Astrocyte of the hippocampus (primary cell): ENCODE data around the gene KAT7.
"Not testable (repeated sequence)": the region's sequence is repeated elsewhere in the genome, so short reads cannot be mapped to it uniquely, and the experiment has no call there.

Experiments used
- DNase-seq: peaks from one replicate; pipeline ENCODE4 v3.0.0; 2011; ENCODE audit warnings: low read depth, low spot score

Gene KAT7

DNA sequence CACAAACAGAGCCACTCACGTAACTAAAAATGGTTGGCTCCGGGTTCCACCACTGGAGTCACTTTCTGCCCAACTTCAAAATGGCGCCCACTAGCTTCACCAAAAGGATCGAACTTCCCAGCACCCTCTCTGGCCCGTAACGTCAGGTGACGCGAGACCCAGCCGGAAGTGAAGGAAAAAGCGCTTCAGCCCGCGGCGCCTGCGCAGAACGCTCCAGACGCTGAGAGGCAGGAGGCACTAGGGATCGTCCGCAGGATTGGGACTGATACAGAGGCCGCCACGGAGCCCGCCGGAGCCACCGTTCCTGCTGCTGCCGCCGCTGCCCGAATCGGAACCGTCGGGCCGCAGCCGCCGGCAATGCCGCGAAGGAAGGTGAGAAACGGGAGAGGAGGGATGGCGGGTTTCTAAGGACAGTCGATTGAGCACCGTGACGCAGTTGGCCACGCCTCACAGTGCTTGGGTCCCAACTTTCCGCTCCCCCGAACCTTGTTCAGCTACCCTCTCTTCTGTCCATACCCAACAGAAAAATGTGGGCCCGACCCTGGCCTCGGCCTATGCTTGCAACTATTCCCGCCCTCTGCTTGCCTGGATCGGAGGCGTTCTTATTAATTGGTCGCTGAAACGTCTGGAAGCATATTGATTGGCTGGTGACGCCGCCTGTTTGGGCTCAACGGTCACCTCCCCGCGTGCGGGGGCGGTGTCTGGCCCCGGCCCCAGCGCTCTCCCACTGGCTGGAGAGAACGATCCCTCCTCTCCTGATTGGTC is at the start of gene KAT7:
KAT7 (plus strand) TSS at position 204 of the 765 bp plus-strand sequence; CDS start at position 358, 154 bp downstream.
- peak; percentile 100 for DNase-seq

DNA sequence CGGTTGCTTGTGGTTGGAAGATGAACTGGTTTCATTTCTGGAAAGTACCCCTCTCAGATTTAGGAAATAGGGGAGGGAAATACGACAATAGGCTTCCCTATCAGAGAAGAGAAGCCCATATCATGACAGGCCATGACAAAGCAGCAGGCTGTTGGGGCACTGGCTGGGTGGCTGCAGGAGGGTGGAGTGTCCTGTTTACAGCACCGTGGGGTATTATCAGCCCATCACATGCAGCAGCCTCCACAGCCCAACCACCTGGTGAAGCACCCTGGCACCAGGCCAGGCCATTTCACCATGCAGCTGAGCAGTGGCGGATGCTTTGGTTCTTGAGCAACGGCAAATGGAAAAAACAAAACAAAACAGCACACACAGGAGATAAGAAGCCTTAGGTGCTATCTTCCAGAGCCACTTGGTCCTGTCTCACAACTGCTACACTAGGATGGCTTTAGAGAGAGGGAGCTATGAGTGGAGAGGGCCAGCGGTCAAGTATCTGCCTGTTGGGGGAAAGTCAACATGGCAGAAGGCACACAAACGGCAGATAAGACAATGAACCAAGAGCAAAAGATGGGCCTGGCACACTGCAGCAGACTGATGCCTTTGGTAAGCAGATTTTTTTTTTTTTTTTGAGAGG is 48.7 kb upstream of the KAT7 start:
- DNase-seq, result no peak

DNA sequence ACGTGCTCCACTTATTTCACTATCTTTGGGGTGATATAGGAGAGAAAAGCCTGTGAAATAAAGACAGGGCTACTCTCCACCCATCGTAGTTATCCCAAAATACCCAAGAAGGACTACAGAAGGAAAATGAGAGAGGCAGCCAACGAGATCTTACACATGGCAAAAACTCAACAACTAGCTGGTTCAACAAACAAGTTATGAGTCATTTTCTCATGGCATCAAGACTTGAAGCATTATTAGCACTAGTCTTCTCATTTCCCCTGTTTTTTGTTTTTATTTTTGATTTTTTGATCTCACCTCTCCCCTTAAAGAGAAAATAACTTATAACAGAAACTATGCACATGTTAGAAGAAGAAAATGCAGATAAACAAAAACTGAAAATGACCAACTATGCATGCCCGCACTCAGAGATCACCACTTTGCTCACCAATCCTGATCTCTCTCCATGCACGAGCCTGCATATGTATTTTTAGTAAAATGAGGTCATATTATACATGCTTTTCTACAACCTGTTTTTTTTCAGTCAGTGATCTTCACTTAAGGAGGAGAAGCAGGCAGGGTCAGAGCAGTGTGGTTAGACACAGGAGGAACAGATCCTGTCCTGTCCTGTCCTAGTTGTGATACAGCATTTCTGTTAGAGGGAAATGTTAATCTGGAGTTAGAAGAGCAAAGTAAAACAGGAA is 47.3 kb upstream of the KAT7 start:
- peak; percentile 50 for DNase-seq

DNA sequence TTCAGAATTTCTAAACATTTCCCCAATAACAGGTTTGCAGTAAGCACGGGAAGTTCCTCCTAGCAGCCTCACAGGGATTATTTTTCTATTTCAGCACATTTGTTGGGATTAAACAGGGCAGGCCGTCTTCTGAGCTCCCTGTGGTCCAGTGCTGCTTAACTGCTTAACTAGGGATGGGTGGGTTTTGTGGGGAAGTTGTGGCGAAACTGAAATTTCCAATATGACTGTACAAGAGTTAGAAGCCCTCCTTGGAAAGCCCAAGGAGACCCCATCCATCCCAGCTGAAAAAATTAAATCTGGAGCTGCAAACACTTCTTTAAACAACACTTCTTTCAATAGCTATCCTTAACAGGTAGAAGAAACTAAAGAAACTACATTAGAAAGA is 46.8 kb upstream of the KAT7 start:
- DNase-seq, result no peak

DNA sequence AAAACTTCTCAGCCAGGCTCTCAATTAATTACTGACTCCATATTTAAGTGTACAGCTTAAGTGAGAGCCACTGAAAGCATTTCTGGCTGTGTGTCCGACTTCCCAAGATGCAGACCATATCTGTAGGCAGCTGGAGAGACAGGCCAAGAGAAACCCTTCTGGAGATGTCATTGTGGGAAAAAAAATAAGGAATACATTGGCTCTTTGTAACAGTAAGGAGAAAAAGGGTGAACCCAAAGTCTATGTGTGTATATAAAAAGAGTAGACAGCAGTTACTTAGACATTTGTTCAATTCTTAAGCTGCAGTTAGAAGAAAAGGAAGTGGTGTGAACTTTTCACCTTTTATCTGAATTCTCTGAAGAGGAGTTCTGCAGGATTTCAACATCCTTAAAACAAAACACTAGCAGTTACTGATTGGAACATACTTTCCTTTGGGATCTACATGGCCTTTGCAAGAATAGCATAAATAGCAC is 46.3 kb upstream of the KAT7 start:
- no peak for DNase-seq

DNA sequence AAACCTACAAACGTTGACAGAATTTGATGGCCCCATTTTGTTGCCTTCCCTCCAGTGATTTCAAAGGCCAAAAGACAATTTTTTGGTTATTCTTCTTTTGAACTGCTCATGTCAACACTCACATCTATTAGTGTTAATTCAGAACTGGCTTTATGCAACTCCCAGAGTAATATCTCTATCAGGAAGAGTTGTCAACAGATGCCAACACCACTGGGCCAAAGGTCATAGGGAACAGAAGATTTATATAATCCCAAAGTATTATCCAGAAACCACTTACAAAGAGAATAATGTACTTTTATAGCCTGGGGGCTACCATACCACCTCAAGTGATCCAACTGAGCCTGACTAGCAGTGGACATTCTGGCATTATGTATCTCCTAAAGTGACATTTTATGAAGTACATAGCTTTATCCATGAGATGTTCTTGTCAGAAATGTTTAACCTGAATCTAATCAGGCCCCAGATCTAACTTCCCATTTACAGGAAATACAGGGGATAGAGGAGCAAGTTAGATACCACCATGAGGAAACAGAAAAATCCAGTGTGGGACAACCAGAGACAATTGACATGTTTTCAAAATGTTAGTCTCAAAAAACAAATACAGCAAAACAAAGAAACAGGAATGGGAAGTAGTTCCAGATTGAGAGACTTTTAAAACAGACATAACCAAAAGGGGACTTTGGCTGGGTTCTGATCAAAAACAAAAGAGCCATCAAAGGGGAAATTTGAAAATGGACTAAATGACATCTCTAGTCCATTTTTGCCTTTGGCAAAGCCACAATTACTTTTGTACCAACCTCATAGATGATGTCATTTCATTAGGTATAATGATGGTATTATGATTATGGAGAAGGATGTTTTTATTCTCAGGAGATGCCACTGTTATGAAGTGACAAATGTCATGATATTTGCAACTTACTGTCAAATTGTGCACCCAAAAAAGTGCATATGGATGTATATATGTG is 43.0 kb upstream of the KAT7 start:
- DNase-seq, result no peak

DNA sequence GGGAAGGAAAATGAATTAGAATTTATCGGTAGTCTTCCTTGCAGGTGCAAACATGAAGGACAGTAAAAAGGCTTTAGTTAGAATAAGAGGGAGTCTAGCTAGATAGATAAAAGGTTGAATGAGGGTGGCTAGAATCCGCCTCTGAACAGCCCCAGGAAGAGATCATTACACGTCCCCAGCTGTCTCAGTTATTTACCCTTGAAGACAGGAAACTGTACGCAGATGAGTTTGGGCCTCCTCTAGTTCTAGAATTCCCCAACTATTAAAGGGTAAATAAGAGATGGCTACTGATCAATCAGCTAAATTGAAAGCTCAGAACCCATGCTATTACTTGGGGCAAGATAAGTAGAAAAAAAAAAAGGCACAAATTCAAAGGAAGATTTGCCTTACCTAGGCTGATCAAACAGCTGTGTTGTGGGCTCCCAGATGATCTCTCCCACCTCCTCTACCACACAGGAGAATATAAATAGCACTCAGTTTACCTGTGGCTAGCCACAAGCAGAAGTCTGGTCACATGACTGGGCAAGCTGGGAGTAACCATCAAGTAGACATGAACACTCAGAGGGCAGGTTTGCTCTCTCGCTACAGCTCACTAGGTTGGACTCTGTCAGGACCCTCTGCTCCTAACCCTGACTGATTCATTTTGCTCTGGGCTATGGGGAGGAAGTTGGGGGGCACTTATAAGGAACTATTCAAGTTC is 41.5 kb upstream of the KAT7 start:
- DNase-seq, result no peak

DNA sequence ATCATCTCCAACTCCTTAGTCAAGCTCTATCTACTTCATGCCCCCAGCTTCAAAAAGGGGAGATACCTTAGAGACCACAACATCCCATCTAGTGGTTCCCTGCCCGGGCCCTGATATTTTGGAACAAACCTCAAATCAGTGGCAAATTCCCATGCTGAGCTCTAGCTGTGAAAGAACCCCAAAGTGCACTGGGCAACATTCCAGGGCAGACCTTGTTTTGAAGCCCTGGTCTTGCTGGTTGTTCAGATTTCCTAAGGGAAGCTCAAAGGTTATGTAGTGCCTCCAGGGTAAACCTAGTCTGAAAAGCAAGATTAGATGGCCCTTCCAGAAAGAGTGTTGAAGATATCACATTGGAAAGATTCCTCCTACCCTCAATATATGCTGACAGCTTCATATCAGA is 40.8 kb upstream of the KAT7 start:
- DNase-seq, result no peak

DNA sequence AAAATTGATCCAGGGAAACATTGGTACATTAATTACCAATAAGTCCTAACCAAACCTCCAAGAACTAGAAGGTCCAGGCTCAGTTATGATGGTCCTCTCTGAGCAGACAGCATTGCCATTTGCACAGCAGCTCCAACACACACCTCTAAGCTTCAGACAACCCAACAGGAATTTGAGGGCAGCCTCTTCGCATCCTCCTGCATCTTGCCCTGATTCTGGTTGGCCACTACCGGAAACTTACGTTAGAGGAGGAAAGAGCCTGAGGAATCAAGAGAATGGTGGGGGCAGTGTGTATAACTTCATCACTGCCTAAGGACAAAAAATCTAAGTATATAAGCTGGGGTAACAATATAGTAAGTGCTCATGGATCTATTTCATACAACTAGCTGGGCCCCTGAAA is 40.3 kb upstream of the KAT7 start:
- no peak for DNase-seq

DNA sequence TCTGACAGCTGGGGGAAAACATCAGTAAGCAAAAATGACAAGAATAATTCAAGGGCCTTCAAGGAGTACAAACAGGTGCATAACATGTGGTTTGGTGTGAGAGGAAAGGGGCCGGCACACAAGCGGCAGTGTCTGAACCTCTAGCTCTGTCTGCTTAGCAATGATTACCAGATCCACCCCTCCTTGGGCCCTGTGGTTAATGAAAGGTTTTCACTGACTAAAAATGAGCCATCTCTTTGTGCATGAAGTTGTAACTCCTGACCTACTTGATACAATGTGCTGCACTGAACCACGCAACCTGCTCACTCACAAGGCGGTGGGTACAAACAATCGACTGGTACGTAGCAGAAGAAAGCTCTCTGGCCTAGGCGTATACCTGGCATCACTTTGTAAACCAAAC is 39.7 kb upstream of the KAT7 start:
- no peak for DNase-seq

DNA sequence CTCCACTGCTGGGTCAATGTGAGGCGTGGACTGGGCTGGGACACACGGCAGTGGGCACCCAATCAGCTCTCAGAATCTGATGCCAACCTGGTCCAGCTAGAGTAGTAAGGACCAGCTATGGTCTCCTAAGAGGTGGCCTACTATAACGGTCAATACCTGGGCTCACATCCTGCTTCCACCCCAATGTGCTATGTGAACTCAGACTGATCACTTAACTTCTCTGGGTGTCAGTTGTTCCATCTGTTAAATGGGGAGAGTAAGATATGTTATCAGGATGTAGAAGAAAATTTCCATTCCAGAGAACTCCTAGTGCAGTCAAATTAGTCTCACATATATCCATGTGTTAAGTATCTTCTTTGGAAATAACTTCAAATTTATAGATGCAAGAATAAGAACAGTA is 38.8 kb upstream of the KAT7 start:
- no peak for DNase-seq

DNA sequence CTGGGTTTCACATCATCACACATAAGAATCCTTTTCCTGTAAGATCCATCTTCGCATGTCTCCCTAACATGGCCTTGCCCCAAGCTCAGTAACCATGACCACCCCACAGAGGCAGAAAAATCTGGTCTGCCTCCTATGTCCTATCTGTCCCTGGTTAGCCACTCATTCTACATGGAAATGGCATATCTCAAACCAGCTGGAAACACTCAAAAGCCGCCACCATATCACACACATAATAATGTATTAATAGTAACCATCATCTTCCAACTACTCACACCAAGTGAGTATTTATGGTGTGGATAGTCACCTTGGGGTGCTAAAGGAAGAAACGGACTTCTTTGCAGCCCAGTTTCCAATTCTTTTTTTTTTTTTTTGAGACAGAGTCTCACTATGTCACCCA is 36.0 kb upstream of the KAT7 start:
- DNase-seq, result no peak

DNA sequence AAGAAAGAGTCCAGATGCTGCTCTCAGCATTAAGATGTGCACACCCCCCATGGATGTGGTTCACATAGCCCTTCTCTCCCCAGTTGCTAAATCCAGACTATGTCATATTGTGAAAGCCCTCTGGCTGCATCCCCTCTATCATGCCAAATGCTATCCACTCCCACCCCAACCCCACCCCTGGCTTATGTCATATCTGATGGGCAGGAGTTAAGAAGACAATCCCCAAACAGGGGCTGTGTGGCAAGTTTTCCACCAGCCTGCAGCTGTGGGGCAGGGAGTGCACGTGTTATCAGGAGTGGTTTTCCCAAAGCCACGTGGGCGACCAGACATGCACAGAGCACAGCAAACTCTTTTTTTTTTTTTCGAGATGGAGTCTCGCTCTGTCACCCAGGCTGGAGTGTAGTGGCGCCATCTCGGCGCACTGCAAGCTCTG is 34.5 kb upstream of the KAT7 start:
- DNase-seq, result no peak

DNA sequence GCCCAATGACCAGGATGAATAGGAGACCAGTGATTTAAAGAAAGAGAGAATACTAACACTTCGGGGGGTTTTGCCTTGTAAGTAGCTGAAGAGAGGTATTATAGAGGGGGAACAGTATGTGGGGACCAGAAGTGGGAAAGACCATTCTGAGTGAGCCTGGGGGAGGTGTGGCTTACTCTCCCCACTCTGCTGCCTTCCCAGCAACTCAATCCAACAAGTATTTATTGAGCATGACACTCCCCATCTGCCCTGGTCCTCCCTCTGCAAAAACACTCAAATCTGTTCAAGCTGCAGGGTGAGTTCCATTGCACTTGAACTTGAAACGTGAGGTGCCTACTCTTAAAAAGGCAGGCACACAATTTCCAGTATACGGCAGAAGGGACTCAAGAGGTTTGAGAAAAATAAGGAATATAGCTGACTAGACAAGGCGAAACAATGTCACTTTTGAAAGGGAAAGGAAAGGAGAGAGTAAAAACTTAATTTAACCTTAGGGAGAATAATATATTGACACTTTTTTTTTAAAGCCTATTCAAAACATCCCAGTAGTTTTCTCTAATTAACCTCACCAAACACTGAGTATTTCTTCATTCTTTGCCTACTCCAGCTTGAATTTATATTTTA is 32.7 kb upstream of the KAT7 start:
- no peak for DNase-seq

DNA sequence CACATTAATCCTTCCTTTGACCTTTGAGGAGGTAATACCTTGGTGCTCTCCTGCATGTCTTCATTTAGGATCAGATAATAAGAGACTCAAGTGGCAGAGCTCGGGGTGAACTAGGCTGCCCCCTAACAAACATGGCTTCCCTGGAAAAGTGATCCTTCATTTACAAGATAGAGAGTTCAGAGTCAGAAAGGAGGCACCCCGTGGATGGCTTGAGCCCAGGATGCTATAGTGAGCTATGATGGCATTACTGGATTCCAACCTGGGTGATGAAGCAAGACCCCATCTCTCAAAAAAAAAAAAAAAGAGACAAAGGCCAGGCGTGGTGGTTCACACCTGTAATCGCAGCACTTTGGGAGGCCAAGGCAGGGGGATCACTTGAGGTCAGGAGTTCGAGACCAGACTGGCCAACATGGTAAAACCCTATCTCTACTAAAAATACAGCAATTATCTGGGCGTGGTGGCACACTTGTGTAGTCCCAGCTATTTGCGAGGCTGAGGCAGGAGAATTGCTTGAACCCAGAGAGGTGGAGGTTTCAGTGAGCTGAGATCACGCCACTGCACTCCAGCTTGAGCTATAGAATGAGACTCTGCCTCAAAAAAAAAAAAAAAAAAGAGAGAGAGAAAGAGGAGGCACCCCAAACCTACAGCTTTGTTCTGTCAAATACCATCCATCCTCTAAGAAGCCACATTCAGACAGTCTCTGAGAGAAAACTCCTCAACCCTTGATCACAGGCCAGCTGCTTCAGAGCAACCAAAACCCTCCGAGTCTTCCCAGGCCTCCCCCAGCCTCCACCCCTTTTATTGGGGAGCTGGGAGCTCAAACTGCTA is 31.9 kb upstream of the KAT7 start:
- no peak for DNase-seq

DNA sequence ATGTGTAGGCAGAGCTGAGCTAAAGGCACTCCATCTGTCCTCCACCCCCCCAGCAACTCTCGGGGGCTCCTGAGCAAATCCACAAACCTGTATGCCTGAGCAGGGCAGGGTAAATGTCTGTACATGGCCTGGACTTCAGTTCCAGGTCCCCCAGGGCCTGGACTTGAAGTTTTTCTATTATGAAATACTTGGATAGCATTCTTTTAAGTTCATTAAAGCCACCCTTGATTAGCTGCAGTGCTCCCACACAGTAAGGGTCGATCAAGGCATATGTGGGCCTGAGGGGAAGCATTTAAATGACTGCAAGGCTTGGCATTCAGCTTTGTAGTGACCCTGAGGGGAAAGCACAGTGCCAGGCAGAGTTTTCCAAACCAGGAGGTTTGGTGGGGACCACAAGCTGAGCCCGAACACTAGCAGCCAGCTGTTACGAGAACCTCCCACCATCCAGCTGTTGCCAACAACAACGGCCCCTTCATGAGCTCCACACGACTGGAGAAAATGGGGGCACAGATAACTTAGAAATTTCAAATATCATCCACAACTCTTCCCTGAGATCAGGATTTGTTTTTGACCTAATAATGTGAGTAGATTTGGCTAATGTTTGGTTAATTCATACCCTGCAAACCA is 31.2 kb upstream of the KAT7 start:
- DNase-seq, result no peak

DNA sequence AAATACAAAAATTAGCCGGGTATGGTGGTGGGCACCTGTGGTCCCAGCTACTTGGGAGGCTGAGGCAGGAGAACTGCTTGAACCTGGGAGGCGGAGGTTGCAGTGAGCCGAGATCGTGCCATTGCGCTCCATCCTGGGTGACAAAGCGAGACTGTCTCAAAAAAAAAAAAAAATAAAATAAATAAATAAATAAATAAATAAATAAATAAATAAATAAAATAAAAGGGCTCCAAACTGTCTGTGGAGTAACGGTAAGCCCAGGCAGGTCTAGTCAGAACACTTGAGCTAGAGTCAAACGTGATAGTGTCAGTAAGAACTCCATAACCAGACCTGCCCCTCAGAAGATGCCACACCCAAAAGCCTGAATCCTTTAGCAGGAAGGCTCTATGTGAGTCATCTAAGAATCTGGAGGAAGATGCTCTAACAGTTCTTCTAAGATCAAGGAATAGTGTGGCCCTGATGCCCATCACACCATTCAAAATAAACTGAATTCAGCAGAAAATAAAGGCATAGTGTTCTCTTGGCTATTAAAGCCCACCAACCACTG is 29.9 kb upstream of the KAT7 start:
- not testable (repeated sequence) for DNase-seq

DNA sequence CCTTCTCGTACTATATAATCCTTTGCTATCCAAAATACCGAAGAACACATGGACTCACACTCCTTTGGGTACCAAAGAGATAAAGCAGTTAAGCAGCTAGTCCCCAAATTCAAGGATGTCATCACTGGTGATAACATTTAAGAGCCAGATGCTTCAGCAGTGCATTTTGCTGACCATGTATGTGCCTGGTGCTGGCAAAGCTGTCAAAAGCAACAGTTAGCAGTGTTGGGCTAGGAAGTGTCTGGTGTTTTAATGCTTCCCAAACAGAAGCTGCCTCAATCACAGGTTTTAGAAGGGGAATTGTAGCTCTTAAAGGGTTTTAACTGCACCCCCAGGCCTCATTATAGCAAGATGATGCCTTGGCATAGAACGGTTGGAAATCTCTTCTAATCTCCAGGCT is 29.3 kb upstream of the KAT7 start:
- no peak for DNase-seq

DNA sequence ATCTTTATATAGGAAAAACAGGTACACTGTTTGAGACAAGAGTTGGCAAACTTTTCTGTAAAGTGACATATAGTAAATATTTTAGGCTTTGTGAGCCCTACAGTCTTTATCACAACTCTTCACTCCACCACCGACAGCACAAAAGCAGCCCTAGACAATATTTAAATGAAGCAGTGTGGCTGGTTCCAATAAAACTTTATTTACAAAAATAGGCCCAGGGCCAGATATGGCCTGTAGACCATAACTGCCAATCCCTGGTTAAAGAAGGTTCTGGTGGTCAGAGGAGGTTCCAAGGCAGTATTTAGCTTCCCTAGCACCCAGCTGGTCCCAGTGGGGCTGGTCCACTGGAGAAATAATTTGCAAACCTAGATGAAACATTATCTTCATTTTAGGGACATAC is 28.2 kb upstream of the KAT7 start:
- DNase-seq, result no peak
